ENCODE results near the gene ZBTB20.

ZBTB20 gene

DNA sequence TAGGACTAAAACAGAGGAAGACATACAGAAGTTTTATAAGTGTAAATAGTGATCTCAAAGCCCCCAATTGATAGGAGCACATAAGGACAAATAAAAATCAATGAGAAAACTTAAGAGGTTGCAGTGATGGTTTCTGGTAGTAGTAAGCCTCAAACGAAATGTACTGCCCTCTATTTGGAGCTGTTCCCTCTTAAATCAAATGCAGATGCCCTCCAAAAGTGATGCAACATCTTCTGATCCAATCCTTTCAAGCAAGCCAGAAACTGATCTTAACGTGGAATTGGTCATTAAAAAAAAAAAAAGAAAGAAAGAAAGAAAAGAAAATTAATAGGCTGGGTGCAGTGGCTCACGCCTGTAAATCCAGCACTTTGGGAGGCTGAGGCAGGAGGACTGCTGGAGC lies 259.3 kb downstream of the ZBTB20 start:
- Histone ChIP-seq H3K27ac (ENCODE audit: low read depth, low read length, severe bottlenecking) (no peak overlapping the region), H3K4me3 (ENCODE audit: extremely low read depth, insufficient read depth, low read length, poor library complexity, severe bottlenecking) (no peak overlapping the region), H3K4me1 (ENCODE audit: control insufficient read depth, insufficient read depth, low read length, poor library complexity, severe bottlenecking) (no peaks in the 10 kb centered on the region), H3K9me3 (ENCODE audit: control insufficient read depth, low read length) (no peaks in the 10 kb centered on the region), H3K36me3 (ENCODE audit: control insufficient read depth, insufficient read depth, low read length) (no peaks in the 10 kb centered on the region)
- 86 to 89% methylated on average over 1 of the region's 3 CpGs for WGBS, 2 experiments (ENCODE audit: insufficient coverage in 2 of 2)

DNA sequence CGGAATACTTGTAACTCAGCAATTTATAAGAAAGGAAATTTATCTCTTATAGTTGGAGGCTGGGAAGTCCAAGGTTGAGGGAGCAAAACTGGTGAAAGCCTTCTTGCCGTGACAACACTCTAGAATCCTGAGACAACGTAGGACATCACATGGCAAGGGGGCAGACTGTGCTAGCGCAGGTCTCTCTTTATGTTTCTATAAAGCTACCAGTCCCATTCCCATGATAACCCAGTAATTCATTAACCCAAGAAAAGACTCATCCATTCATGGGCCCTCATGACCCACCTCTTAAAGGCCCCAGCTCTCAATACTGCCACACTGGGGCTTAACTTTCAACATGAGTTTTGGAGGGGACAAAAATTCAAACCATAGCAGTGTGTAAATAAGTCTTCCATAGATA lies 260.2 kb downstream of the ZBTB20 start:
- no peak overlapping the region for H3K4me3 ChIP-seq (ENCODE audit: extremely low read depth, insufficient read depth, low read length, poor library complexity, severe bottlenecking)
- WGBS, 2 experiments (ENCODE audit: insufficient coverage in 2 of 2) = 88 to 100% methylated on average over 3 of the region's 4 CpGs
- H3K36me3 ChIP-seq (ENCODE audit: control insufficient read depth, insufficient read depth, low read length) = no peaks in the 10 kb centered on the region
- H3K4me1 ChIP-seq (ENCODE audit: control insufficient read depth, insufficient read depth, low read length, poor library complexity, severe bottlenecking) = no peaks in the 10 kb centered on the region
- no peaks in the 10 kb centered on the region for H3K9me3 ChIP-seq (ENCODE audit: control insufficient read depth, low read length)
- no peak overlapping the region for H3K27ac ChIP-seq (ENCODE audit: low read depth, low read length, severe bottlenecking)

DNA sequence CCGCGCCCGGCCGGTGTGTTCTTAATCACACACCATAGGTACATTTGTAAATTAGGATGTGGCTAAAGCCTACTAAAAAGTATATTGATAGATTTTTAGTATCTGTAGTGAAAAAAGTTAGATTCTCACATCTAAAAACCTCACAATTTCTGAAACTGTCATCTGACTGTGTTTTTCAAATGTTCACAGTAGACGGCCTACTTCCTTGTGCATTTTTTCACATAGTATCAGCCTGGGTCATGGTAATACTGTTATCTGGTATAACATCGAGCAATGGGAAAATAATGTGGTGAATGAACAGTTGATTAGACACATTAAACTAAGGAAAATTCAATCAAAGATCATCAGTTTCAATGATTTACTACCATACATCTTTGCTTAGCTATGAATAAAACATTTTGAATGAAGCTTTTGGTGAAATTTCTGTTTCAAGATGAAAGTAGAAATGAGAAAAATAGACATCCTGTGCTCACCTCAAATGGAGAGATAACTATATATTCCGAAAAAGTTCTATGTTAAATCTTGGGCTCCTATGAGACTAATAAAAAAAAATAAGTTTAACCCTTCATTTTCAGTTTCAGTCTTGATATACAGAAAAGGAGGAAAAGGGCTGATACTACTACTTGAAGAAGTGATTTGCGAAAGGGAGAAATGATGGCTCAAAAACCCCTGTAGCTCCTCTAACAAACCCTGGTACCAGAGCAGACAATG lies 262.7 kb downstream of the ZBTB20 start:
- H3K4me1 ChIP-seq (ENCODE audit: control insufficient read depth, insufficient read depth, low read length, poor library complexity, severe bottlenecking) = no peaks in the 10 kb centered on the region
- WGBS, 2 experiments (ENCODE audit: insufficient coverage in 2 of 2) = 83% methylated on average over 1 of the region's 8 CpGs; no CpG with 5 or more reads in 1 of the 2 experiments

DNA sequence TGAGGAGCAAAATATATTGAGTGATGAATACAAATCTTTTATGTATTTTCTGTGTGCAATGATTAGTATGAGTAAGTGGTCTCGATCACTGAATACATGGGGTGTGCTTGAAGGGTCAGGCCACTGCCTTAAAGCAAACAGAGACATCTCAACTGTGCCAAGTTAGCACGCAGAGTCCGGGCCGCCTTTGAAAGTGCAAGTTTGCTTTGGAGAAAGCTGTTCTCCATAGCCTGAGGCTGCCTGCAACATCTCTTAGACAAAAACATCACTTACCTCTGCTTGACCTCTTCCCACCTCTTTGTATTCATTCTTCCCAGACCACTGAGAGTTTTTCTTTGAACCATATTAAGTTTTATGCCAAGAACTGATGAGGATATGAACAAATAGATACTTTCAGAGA lies 267.0 kb downstream of the ZBTB20 start:
- no peak overlapping the region for H3K4me3 ChIP-seq (ENCODE audit: extremely low read depth, insufficient read depth, low read length, poor library complexity, severe bottlenecking)
- WGBS, 2 experiments (ENCODE audit: insufficient coverage in 2 of 2) = 63 to 66% methylated on average over 4 of the region's 4 CpGs
- no peaks in the 10 kb centered on the region for H3K9me3 ChIP-seq (ENCODE audit: control insufficient read depth, low read length)
- H3K27ac ChIP-seq (ENCODE audit: low read depth, low read length, severe bottlenecking) = no peak overlapping the region
- H3K36me3 ChIP-seq (ENCODE audit: control insufficient read depth, insufficient read depth, low read length) = no peaks in the 10 kb centered on the region
- H3K4me1 ChIP-seq (ENCODE audit: control insufficient read depth, insufficient read depth, low read length, poor library complexity, severe bottlenecking) = peaks cover 4% of the 10 kb centered on the region

More for the DNA sequence above, 262.7 kb downstream of the ZBTB20 start:
- Histone ChIP-seq H3K27ac (ENCODE audit: low read depth, low read length, severe bottlenecking) (no peak overlapping the region), H3K9me3 (ENCODE audit: control insufficient read depth, low read length) (no peaks in the 10 kb centered on the region), H3K4me3 (ENCODE audit: extremely low read depth, insufficient read depth, low read length, poor library complexity, severe bottlenecking) (no peak overlapping the region), H3K36me3 (ENCODE audit: control insufficient read depth, insufficient read depth, low read length) (no peaks in the 10 kb centered on the region)

DNA sequence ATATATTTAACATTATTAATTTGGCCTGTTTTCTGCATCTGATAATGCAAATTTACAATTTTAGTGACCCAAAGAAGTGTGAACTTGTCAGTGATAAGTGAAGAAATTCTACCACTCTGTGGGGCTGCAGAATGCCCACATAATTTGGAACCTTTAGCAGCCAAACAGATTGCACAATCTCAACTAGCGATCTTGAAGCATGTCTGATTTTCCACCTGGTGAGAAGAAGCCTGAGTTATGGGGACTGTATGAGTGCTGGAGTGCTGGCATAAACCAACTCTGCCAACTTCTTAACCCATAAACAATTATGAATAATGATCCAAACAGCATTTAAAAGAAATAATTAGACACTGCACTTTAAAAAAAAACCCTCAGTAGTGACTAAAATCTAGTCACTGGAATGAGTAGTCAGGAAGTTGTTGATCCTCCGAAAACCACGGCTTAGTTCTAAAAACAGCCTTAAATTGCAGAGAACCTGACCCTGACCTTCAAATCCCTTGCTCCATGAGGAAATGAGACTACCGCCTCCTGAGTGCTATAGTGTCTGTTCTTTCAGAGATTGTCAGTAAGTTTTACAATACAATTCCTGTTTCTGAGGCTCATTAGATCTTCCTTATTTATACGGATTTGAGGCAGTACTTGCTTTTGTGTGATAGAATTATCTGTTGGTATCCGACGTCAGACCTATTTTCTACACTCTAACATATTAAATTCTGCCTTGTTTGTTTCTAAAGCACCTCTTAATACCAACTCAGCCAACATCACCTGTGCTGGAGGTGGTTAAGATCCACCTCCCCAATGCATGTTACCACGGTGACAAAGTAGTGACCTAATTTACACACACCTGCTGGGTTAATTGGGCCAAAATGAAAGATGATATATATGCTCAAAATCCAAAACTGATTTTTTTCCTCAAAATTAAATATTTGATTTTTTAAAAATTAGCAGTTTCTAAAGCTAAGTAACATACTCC lies 267.7 kb downstream of the ZBTB20 start:
- H3K4me3 ChIP-seq (ENCODE audit: extremely low read depth, insufficient read depth, low read length, poor library complexity, severe bottlenecking) = no peak overlapping the region
- no peaks in the 10 kb centered on the region for H3K36me3 ChIP-seq (ENCODE audit: control insufficient read depth, insufficient read depth, low read length)
- no peak overlapping the region for H3K27ac ChIP-seq (ENCODE audit: low read depth, low read length, severe bottlenecking)
- no peaks in the 10 kb centered on the region for H3K9me3 ChIP-seq (ENCODE audit: control insufficient read depth, low read length)
- WGBS, 2 experiments (ENCODE audit: insufficient coverage in 2 of 2) = 65% methylated on average over 2 of the region's 8 CpGs; no CpG with 5 or more reads in 1 of the 2 experiments
- peaks cover 4% of the 10 kb centered on the region for H3K4me1 ChIP-seq (ENCODE audit: control insufficient read depth, insufficient read depth, low read length, poor library complexity, severe bottlenecking)

DNA sequence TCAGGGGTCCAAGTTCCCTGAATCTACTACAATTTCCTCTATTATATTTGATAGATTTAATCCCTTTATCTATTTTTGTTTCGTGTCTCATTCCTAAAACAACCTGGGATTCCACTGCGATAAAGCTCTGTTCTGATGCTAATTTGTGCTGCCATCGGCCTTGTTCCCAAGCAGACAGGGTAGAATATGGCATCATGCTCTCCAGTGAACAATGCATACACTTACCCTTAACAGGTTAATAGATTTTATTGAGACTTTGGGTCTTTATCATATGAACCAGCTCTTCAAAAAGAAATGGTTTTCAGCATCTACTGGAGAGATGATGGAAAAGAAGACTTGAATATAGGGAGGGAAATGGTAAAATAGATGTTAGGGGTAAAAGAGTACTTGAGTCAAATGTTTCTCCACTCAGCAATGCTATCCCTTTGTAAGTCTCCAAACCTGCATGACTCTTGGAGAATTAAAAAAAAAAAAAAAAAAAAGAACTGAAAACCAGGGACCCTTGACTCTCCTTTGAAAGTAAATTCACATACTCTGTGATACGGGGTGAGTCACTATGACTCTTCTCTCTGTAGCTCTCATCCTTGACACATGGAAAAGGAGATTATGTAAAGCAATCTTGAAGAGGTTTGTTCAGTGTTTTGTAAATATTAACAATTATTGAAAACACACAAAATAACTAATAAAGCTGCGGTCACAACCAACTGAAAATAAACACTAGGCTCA lies 268.8 kb downstream of the ZBTB20 start:
- Histone ChIP-seq H3K27ac (ENCODE audit: low read depth, low read length, severe bottlenecking) (no peak overlapping the region), H3K4me1 (ENCODE audit: control insufficient read depth, insufficient read depth, low read length, poor library complexity, severe bottlenecking) (peaks cover 4% of the 10 kb centered on the region), H3K36me3 (ENCODE audit: control insufficient read depth, insufficient read depth, low read length) (no peaks in the 10 kb centered on the region), H3K4me3 (ENCODE audit: extremely low read depth, insufficient read depth, low read length, poor library complexity, severe bottlenecking) (no peak overlapping the region), H3K9me3 (ENCODE audit: control insufficient read depth, low read length) (no peaks in the 10 kb centered on the region)
- 58 to 67% methylated on average over 3 of the region's 5 CpGs for WGBS, 2 experiments (ENCODE audit: insufficient coverage in 2 of 2)

DNA sequence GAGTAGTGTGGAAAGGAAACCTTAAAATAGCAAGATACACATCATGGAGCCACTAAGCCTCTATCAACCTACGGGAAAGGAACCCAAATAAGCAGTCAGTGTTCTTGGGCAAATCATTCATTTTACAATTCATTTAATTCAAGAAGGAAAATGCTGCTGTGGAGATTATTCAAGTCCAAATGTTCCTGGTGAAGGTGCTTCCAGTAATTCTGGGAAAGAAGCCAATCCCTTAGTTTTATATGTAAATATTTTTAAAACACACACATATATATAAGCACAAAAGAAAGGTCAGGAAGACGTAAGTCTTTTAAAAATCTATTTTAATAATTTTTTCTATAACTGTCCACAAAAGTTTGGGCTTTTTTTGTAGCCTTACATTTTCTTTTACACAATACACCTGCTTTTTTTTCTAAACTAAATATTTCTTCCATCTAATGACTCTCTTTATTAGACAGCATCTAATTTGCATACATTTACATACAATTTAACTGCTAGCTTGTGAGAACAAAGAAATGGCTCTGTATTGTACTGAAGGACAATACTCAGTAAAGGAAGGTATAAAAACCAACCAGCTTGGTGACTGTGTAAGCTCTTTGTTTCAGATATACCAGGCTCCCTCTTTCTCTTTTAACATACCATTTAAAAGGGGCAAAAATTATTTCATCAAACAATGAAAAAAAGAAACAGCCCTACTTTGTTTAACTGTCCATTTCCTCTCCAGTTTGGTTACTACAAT lies 269.5 kb downstream of the ZBTB20 start:
- H3K27ac ChIP-seq (ENCODE audit: low read depth, low read length, severe bottlenecking) = no peak overlapping the region
- no peak overlapping the region for H3K4me3 ChIP-seq (ENCODE audit: extremely low read depth, insufficient read depth, low read length, poor library complexity, severe bottlenecking)
- WGBS, 2 experiments (ENCODE audit: insufficient coverage in 2 of 2) = no CpG with 5 or more reads among the region's 2 CpGs
- no peaks in the 10 kb centered on the region for H3K9me3 ChIP-seq (ENCODE audit: control insufficient read depth, low read length)
- peaks cover 4% of the 10 kb centered on the region for H3K4me1 ChIP-seq (ENCODE audit: control insufficient read depth, insufficient read depth, low read length, poor library complexity, severe bottlenecking)
- no peaks in the 10 kb centered on the region for H3K36me3 ChIP-seq (ENCODE audit: control insufficient read depth, insufficient read depth, low read length)

DNA sequence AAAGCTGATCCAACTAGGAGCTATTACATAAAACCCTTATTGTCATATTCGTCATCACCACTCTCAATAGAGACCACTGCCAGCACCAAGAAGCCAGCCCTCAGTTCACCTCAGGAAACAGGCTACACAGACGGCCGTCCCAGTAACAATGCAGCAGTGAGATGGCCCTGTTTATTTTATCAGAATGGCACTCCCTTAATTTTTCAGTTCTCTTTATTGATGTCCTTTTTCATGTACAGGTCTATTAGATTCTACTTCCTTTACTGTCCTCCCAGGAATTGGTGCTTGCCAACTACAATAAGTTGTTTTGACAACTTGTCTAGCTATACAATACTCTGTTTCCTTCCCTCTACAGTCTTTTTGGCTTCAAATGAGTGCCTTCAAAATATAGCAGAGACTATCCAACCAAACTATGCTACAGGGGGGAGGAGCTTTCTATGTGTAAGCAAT lies 272.5 kb downstream of the ZBTB20 start:
- H3K9me3 ChIP-seq (ENCODE audit: control insufficient read depth, low read length) = no peaks in the 10 kb centered on the region
- H3K4me3 ChIP-seq (ENCODE audit: extremely low read depth, insufficient read depth, low read length, poor library complexity, severe bottlenecking) = no peak overlapping the region
- H3K4me1 ChIP-seq (ENCODE audit: control insufficient read depth, insufficient read depth, low read length, poor library complexity, severe bottlenecking) = peaks cover 4% of the 10 kb centered on the region
- no peaks in the 10 kb centered on the region for H3K36me3 ChIP-seq (ENCODE audit: control insufficient read depth, insufficient read depth, low read length)
- H3K27ac ChIP-seq (ENCODE audit: low read depth, low read length, severe bottlenecking) = no peak overlapping the region
- 80 to 87% methylated on average over 3 of the region's 3 CpGs for WGBS, 2 experiments (ENCODE audit: insufficient coverage in 2 of 2)

DNA sequence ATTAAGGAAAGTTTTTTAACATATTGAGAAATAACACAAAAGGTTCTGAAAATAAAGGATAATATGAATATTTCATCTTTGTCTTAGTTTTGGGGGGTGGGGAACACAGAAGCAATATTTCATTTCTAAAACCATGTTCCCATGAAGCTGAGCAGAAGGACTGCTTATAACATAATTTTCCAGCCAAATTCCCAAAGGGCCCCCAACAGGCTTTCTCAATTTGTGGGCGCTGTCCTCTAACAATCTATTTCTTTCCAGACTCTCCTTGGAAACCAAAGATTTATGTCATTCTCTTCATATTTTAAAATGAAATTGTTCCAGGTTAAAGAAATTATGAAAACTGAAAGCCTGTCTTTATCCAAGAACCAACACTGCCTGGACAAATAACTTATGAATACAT lies 273.5 kb downstream of the ZBTB20 start:
- peaks cover 2% of the 10 kb centered on the region for H3K4me1 ChIP-seq (ENCODE audit: control insufficient read depth, insufficient read depth, low read length, poor library complexity, severe bottlenecking)
- H3K36me3 ChIP-seq (ENCODE audit: control insufficient read depth, insufficient read depth, low read length) = no peaks in the 10 kb centered on the region
- no peak overlapping the region for H3K27ac ChIP-seq (ENCODE audit: low read depth, low read length, severe bottlenecking)
- H3K4me3 ChIP-seq (ENCODE audit: extremely low read depth, insufficient read depth, low read length, poor library complexity, severe bottlenecking) = no peak overlapping the region
- WGBS, 2 experiments (ENCODE audit: insufficient coverage in 2 of 2) = no CpG with 5 or more reads among the region's 1 CpG
- H3K9me3 ChIP-seq (ENCODE audit: control insufficient read depth, low read length) = no peaks in the 10 kb centered on the region

DNA sequence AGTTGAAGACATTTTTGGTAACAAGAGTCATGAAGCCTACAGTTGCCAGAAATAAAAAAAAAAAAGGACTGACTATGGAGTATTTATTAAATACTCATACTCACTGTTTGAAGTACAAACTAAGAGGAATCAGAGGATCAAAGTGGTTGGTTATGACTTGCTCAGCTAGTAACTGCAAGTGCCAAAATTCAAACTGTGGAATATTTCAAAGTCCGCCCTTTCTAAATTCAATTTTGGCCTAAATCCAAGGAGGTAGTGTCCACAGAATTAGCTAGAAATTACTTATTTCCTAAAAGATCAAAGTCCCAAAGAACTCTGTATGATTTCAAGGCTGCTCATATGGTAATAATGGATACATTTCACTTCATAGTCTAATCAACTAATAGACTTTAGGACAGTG lies 274.5 kb downstream of the ZBTB20 start:
- no peaks in the 10 kb centered on the region for H3K36me3 ChIP-seq (ENCODE audit: control insufficient read depth, insufficient read depth, low read length)
- 80% methylated on average over 1 of the region's 1 CpG; no CpG with 5 or more reads in 1 of the 2 experiments for WGBS, 2 experiments (ENCODE audit: insufficient coverage in 2 of 2)

More for the DNA sequence above, 274.5 kb downstream of the ZBTB20 start:
- H3K4me3 ChIP-seq (ENCODE audit: extremely low read depth, insufficient read depth, low read length, poor library complexity, severe bottlenecking) = no peak overlapping the region
- no peaks in the 10 kb centered on the region for H3K9me3 ChIP-seq (ENCODE audit: control insufficient read depth, low read length)
- no peaks in the 10 kb centered on the region for H3K4me1 ChIP-seq (ENCODE audit: control insufficient read depth, insufficient read depth, low read length, poor library complexity, severe bottlenecking)
- H3K27ac ChIP-seq (ENCODE audit: low read depth, low read length, severe bottlenecking) = no peak overlapping the region
